Tibial nerve (tissue), 4 donors: Measurements from ENCODE around the gene TMIGD3.
A peak's percentile ranks its signal among the peaks of the same experiment; 100 is the strongest.

Source experiments
- EP300 ChIP-seq, 2 donors: sonication (generic); formaldehyde crosslinking; IDR thresholded peaks; one replicate each; pipeline ENCODE4 v1.6.1; 2017; ENCODE audit warnings: antibody characterized with exemption in 2 of 2, mild to moderate bottlenecking in 1 of 2
- POLR2A ChIP-seq, 2 donors: fragments of 450-650 bp; IDR thresholded peaks; one replicate each; pipeline ENCODE4 v1.6.1; 2017; ENCODE audit warnings: antibody characterized with exemption in 2 of 2, mild to moderate bottlenecking in 2 of 2, moderate library complexity in 2 of 2
- TF ChIP-seq, protein P1 (sequence below), 5 experiments: fragments of 200-600 bp in 3 of 5; fragments of 450-650 bp in 2 of 5; sonication (generic) in 3 of 5; IDR thresholded peaks; one replicate each; pipeline ENCODE4 v1.5.1; 2016 to 2019; ENCODE audit warnings: antibody characterized with exemption in 5 of 5, mild to moderate bottlenecking in 3 of 5, moderate library complexity in 2 of 5

DNA sequence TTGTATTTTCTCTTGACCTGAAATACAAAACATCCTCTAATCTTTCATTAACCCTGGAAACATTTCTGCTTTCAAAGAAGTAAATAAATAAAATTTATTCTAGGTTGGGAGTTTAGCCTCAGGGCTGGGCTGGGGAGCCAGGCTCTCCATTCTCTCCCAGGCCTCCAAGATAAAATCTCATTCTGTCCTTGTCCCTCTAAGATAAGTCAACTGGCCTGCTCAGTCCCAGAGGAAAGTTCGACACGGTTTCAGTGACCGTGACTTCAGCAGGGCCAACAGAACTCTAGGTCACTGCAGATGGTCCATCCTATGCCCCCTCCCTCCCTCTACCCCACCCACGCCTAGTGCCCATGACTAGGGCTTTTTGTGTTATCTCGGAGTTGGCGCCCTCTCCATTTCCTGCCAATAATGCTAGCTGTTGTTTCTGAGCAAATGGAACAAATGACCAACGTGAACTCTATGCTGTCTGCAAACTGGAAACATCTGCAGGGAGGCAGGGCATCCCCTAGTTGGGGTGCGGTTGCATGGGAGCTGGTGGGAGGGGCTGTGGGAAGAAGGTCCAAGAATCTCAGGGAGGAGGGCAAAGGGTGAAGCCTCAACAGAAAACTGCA, 10.1 kb upstream of the TMIGD3 start:
- TF ChIP-seq, protein P1, sequence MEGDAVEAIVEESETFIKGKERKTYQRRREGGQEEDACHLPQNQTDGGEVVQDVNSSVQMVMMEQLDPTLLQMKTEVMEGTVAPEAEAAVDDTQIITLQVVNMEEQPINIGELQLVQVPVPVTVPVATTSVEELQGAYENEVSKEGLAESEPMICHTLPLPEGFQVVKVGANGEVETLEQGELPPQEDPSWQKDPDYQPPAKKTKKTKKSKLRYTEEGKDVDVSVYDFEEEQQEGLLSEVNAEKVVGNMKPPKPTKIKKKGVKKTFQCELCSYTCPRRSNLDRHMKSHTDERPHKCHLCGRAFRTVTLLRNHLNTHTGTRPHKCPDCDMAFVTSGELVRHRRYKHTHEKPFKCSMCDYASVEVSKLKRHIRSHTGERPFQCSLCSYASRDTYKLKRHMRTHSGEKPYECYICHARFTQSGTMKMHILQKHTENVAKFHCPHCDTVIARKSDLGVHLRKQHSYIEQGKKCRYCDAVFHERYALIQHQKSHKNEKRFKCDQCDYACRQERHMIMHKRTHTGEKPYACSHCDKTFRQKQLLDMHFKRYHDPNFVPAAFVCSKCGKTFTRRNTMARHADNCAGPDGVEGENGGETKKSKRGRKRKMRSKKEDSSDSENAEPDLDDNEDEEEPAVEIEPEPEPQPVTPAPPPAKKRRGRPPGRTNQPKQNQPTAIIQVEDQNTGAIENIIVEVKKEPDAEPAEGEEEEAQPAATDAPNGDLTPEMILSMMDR (IDR thresholded peaks at IDR 0.05) = no peak
- TF ChIP-seq POLR2A (IDR thresholded peaks at IDR 0.05) (no peak), EP300 (IDR thresholded peaks at IDR 0.05) (peak; percentile 27 to 95)
